IPS-NIHi11 (cell line): ENCODE results near the gene FAM163B.

Experiments used
- DNase-seq: peaks from one replicate; pipeline ENCODE4 v3.0.0; 2012; ENCODE audit warnings: mixed read lengths, low spot score

Gene FAM163B

DNA sequence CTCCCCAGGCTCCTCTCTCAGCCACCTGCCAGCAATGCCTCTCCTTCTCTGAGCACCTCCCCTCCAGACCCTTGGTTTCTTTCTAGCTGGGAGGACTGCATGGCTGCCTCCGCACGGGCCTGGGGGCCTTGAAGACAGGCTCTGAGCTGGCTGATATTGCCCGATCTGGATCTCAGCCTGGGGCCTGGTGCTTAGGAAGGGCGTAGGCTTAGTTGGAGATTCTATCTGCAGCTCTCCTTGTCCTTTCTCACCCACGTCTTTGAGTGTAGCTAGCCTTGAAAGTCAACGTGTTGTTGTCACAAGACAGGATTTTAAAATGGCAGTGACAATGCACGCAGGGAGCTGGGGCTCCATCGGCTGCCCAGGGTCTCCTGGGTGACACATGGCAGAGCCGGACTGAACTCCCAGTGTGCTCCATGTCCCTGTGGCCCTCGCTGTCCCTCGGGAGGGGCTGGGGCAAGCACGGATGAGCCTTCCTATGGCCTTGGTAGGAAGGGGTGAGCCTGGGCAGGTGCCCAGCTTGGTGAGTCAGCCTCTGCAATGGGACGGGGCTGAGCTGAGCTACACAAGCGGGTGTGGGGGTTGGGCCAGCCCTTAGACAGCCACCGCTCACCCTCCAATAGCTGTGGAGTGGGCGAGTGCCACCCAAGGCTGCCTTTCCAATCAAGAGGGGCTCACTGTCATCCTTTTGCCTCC, 65.3 kb downstream of the FAM163B start:
- DNase-seq = no peak

- no peak for DNase-seq
These were observed 67.2 kb downstream of the FAM163B start for GRCh38 chr9:133542002-133542401.

- DNase-seq = peak; percentile 68
These were observed 68.5 kb downstream of the FAM163B start for GRCh38 chr9:133540698-133541025.

DNA sequence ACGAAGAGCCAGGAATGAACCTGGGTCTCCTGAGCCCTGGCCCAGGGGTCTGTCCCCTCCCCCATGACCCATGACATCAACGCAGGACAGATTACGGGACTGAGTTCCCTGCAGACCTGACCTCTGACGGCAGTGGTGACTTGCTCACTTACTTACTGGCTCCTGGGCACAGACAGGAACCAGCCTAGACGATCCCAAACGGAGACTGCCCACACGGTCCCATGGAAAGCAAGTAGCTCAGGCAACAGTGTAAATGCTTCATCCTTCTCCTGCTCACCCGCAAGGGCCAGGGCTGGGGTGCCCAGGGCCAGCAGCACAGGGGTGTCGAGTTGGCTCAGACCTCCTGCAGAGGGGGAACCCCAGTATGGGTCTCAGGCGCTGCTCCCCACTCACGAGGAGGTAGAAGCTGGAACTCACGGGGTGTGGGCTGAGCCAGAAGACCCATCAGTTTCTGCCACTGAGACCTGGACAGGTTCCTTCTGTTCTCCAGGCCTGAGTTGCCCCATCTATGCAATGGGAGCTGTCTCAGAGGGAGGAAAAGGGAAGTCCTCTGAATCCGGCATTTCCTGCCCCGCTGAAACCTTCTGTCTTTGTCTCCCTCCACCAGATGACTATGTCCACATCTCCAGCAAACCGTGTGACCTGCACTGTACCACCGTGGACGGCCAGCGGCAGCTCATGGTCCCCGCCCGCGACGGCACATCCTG, 69.0 kb downstream of the FAM163B start:
- no peak for DNase-seq

DNA sequence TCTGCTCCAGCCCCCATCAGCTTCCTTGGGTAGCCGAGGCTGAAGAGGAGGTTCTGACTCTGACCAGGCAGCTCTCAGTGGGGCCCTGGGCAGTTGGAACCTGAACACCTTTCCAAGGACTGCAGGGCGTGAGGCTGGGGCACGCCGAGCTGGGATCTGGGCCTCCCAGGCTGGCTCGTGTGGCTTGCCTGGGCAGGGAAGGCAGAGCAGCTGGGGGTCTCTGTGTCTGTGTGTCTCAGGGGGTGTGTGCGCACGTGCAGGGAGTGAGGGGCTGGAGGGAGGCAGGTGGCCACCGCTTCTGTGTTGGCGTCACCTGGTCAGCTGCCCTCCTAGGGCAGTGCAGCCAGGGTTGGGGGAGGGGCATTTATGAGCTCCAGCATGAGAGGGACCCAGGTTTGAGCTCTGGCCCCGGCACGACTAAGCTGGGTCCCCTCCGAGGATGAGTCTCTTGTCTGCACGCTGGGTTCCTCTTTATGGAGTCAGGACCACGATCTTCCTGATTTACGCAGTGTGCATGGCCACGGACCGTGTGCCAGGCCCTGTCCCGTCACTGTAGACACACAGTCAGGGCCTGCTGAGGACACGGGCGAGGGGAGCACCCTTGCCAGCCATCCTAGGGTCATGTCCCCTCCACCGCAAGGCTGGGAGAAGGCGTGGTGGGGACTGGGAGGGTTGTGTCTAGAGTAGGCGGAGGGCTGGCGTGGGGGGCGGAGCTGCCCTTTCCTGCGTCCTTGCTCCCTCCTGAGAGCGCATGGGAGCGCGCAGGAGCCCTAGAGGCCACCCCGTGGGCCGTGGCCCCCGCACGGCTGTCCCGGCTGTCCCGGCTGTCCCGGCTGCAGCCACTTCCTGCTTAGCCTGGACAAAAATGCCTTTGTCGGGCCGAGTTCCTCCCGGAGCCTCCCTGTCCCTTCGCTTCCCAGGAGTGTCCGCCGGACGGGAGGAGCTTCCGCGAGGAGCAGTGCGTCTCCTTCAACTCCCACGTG, 70.0 kb downstream of the FAM163B start:
- DNase-seq = peak; percentile 71

DNA sequence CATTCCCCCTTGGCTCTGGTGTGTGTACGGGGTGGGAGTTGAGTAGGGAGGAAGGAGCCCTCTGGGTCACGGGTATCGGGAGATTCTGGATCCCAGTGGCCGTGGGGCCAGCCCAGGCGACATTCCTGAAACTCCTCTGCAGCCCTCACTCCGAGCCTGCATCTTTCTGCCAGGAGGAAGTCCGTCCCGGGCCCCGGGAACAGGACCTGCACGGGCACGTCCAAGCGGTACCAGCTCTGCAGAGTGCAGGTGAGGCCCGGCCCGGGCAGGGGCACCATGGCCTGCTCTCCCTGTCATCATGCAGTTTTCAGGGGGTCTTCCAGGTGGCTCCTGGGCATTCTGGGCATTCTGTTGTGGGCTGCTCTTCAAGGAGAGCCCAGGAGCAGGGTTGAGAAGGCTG, 71.0 kb downstream of the FAM163B start:
- no peak for DNase-seq

GRCh38 chr9:133537257-133537656, 71.9 kb downstream of the FAM163B start:
- DNase-seq = no peak

DNA sequence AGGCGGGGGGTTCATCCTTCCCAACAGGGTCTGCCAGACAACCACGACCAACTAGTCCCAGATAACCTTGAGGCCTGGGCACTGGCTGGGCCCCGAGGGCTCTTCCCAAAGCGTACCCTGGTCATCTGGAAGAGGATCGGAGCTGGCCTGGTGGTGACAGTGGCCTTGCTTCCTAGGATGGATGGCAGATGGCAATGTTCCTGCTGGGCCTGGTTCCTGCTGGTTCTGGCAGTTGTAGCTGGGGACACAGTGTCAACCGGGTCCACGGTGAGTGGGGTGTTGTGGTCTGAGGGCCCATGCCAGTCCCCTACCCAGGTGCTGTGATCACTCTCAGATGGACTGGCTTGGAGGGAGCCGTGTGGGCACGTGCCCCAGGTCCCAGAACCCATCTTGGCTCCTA, 72.7 kb downstream of the FAM163B start:
- no peak for DNase-seq

- no peak for DNase-seq
These were observed 73.1 kb downstream of the FAM163B start for GRCh38 chr9:133536080-133536479.

DNA sequence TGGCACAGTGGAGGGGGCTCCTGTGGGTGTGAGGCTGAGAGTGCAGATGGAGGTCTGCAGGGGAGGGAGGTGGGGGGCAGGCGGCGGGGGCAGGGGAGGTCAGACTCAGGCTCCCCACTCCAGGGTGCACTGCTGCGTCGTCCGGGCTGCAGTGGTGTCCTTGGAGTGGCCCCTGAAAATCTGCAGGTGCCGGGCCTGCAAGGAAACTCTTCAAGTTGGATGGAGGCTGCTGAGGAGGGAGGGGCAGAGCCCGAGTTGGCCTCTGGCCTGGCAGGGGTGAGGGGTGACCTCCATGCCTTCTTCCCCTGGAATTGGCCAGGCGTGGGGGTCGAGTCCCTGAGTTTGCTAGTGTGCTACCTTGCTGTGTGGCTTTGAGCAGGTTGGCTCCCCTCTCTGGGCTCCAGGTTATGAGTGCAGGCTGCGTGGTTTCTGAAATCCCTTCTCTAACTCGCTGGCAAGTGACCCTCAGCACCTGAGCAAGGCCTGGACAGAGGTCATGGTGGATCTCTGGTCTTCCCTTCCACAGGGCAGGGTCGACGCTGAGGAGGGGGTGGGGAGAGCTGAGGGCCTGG, 73.8 kb downstream of the FAM163B start:
- DNase-seq = no peak

DNA sequence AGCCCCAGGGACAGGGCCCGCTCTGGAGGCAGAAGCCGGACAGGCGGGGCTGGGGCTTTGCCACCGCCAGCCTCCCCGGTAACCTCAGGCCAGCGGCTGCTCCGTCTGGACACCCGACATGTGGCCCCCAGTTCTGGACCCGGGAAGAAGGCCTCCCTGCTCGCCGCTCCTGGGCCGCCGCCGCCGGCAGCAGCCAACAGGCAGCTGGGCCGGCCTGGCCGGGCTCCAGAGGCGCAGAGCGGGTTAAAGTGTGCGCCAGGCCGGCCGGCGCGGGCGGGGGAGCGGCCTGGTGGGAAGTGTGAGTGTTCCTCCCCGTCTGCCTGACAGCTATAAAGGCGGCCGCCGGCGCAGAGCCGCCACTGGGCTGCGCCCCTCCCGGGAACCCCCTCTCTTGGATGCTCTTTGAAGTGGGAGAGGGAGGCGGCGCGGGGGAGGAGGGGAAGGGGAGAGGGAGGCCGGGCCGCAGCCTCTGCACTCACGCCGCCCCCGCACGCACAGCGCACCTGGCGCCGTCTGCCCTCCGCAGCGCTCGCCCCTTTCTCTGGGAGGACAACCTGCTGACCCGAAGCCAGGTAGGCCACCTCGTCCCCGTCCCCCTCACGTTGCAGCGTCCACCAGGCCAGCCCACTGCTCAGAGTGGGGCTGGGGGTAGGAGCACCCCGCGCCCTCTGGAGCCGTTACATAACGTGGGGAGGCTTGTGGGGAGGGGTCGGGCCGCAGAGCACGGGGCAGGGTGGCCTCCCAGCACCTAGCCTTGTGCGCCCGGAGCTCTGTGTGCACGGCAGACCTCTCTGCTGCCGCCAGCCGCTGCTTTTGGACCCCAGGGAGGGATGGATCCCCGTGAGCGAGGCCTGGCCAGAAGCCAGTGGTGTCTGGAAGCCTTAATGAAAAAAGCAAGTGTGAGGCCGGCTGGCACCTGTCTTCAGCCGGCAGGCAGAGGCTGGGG, 74.6 kb downstream of the FAM163B start, which contains the start of gene ADAMTSL2:
TSS of gene ADAMTSL2 (plus strand) at position 359 of the 946 bp plus-strand sequence. CDS start 2,009 bp downstream, outside the sequence.
- peak; percentile 76 for DNase-seq

DNA sequence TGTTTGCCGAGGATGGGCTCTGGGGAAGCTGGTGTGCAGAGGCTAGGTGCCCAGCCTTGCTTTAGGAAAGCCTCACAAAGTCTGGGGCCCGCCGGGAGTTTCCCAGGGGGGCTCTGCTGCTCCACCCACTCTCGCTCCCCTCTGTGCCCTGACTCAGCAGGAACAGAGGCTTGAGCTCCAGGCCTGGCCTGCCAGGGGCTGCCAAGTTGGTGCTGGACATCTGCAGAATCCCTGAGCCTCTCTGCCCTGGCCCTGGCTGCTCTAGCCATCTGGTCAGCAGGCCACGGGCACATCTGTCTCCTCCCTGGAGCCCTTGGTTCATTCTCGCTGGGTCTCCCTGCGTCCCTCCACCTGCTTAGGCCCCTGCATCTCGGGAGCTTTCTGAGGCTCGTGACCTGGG, 75.3 kb downstream of the FAM163B start:
- DNase-seq = no peak

- DNase-seq = peak; percentile 73
These were observed 76.1 kb downstream of the FAM163B start for GRCh38 chr9:133532937-133533668.

- DNase-seq = no peak
These were observed 77.9 kb downstream of the FAM163B start for GRCh38 chr9:133531293-133531692.

- no peak for DNase-seq
These were observed 79.3 kb downstream of the FAM163B start for GRCh38 chr9:133529874-133530273.

DNA sequence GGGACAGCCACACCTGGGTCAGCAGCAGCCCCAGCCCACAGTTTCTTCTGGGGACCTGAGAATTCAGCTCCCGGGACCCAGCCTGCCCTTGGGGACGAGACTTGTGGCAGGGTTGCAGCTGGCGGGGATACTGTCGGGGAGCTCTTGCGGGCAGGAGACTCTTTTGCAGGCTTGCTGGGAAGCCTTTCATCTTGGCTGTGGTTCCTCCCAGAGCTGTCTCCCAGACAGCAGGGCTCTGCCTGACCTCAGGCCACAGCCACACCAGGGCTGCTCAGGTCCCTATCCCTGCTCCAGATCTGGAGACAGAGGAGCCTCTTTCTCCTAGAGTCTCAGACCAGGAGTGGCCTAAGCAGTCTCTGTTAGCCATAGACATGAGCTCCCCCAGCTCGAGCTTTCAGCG, 79.7 kb downstream of the FAM163B start:
- no peak for DNase-seq

DNA sequence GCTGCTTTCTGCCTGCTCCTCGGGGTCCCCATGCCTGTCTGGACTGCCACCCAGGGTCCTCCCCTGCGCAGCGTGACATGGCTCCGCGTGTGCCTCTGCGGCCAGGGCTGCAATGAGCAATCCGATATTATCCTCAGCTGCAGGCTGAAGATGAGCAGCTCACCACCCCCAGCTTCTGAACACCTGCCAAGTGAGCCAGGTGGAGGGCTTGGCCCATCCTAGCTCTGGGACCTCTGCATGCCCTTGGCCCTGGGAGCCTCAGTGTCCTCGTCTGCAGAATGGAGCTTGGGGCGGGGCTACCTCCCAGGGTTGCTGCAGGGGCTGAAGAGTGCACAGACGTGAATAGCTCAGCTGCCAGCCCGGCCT, 80.3 kb downstream of the FAM163B start:
- no peak for DNase-seq

DNA sequence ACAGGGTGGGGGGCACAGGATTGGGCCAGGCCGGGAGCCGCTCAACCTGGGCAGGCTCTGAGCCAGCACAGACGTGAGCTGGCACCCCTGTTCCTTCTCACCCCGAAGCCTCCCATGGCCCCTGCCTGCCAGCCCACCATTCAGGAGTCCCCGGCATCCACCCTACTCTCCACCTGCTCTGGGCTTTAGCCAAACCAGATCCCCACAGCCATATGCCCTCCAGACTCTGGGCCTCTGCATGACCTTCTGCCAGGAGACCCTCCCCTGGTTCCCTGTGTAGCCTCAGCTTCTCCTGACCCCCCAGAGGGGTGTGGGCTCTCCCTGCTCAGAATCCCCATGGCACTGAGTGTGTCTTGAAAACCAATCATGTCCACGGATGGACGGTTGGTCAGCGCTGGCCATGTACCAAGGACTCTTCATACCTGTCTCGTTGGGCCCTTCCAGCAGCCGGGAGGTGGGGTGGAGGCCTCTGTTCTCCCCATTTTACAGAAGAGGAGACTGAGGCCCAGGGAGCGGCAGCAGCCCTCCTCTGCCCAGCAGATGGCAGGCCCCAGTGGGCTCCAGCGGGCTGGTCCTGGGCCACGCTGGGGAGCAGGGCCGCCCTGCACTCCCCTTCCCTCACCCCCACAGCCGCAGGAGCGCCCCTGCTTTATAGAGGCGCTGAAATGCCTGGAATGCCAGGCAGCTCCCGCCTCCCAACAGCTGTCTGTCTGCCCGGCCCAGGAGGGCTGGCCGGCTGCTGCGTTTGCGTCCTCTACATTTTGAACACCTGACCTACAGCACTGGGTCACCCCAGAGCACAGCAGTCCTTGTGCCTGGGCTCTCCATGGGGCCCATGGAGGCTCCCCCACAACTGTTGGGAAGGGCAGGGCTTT, 81.0 kb downstream of the FAM163B start:
- no peak for DNase-seq

GRCh38 chr9:133527444-133527920, 81.7 kb downstream of the FAM163B start:
- no peak for DNase-seq
